ENCODE data around the gene FBXL13. TPM values are rescaled to one million over a fixed set of nuclear protein-coding genes. Genes with fewer than 3 reads are reported as not detected.
"Not testable (repeated sequence)": the region's sequence is repeated elsewhere in the genome, so short reads cannot be mapped to it uniquely, and the experiment has no call there.

The FBXL13 gene
- total and polyA plus RNA-seq, 2 donors from 2014 or later = 1.5 to 4.8 TPM

- Histone ChIP-seq H3K4me3 (ENCODE audit: low read length in 3 of 3) (no peak overlapping the region), H3K4me1 (ENCODE audit: control insufficient read depth in 2 of 3, insufficient read depth in 2 of 3, low read depth in 1 of 3, low read length in 3 of 3) (no peaks in the 10 kb centered on the region), H3K9ac (ENCODE audit: low read length in 3 of 3) (no peak overlapping the region), H3K36me3 (ENCODE audit: control insufficient read depth in 2 of 3, insufficient read depth in 3 of 3, low read length in 3 of 3) (no peaks in the 10 kb centered on the region), H3K27me3 (ENCODE audit: control insufficient read depth, insufficient read depth, low read length) (no peaks in the 10 kb centered on the region), H3K27ac (ENCODE audit: low read depth in 2 of 2, low read length in 2 of 2) (no peak overlapping the region), H3K9me3 (ENCODE audit: control insufficient read depth in 2 of 3, insufficient read depth in 1 of 3, low read length in 3 of 3) (no peaks in the 10 kb centered on the region)
- no peak for DNase-seq
- no peak for TF ChIP-seq CTCF (IDR thresholded peaks at IDR 0.05; ENCODE audit: borderline replicate concordance, extremely low read depth, insufficient read depth)
- no peak for FAIRE-seq
- intact Hi-C loops (cut with DNase I) = no loop called here
Observed at GRCh38 chr7:103051519-103051918, 23.1 kb downstream of the FBXL13 start.

GRCh38 chr7:103048833-103049232, 25.8 kb downstream of the FBXL13 start:
- no peak for TF ChIP-seq CTCF (IDR thresholded peaks at IDR 0.05; ENCODE audit: borderline replicate concordance, extremely low read depth, insufficient read depth)
- Histone ChIP-seq H3K4me1 (ENCODE audit: control insufficient read depth in 2 of 3, insufficient read depth in 2 of 3, low read depth in 1 of 3, low read length in 3 of 3) (no peaks in the 10 kb centered on the region), H3K9me3 (ENCODE audit: control insufficient read depth in 2 of 3, insufficient read depth in 1 of 3, low read length in 3 of 3) (no peaks in the 10 kb centered on the region), H3K27me3 (ENCODE audit: control insufficient read depth, insufficient read depth, low read length) (no peaks in the 10 kb centered on the region), H3K36me3 (ENCODE audit: control insufficient read depth in 2 of 3, insufficient read depth in 3 of 3, low read length in 3 of 3) (no peaks in the 10 kb centered on the region), H3K4me3 (ENCODE audit: low read length in 3 of 3) (no peak overlapping the region), H3K9ac (ENCODE audit: low read length in 3 of 3) (no peak overlapping the region), H3K27ac (ENCODE audit: low read depth in 2 of 2, low read length in 2 of 2) (no peak overlapping the region)
- intact Hi-C loops (cut with DNase I) = no loop called here
- DNase-seq (peak in 1 of 5 donors; percentile 7), FAIRE-seq (no peak)

GRCh38 chr7:103041815-103042214, 32.8 kb downstream of the FBXL13 start:
- FAIRE-seq; H3K27me3 ChIP-seq (ENCODE audit: control insufficient read depth, insufficient read depth, low read length); H3K9ac ChIP-seq (ENCODE audit: low read length in 3 of 3); DNase-seq; H3K9me3 ChIP-seq (ENCODE audit: control insufficient read depth in 2 of 3, insufficient read depth in 1 of 3, low read length in 3 of 3); H3K4me3 ChIP-seq (ENCODE audit: low read length in 3 of 3); intact Hi-C loops (cut with DNase I); H3K36me3 ChIP-seq (ENCODE audit: control insufficient read depth in 2 of 3, insufficient read depth in 3 of 3, low read length in 3 of 3); H3K27ac ChIP-seq (ENCODE audit: low read depth in 2 of 2, low read length in 2 of 2); H3K4me1 ChIP-seq (ENCODE audit: control insufficient read depth in 2 of 3, insufficient read depth in 2 of 3, low read depth in 1 of 3, low read length in 3 of 3): not testable (repeated sequence)

- intact Hi-C loops (cut with DNase I); H3K4me3 ChIP-seq (ENCODE audit: low read length in 3 of 3); H3K27ac ChIP-seq (ENCODE audit: low read depth in 2 of 2, low read length in 2 of 2); H3K9me3 ChIP-seq (ENCODE audit: control insufficient read depth in 2 of 3, insufficient read depth in 1 of 3, low read length in 3 of 3); FAIRE-seq; H3K4me1 ChIP-seq (ENCODE audit: control insufficient read depth in 2 of 3, insufficient read depth in 2 of 3, low read depth in 1 of 3, low read length in 3 of 3); H3K36me3 ChIP-seq (ENCODE audit: control insufficient read depth in 2 of 3, insufficient read depth in 3 of 3, low read length in 3 of 3); H3K9ac ChIP-seq (ENCODE audit: low read length in 3 of 3); H3K27me3 ChIP-seq (ENCODE audit: control insufficient read depth, insufficient read depth, low read length); DNase-seq: not testable (repeated sequence)
Observed at GRCh38 chr7:103037823-103038739, 36.5 kb downstream of the FBXL13 start.

Measured in kidney (tissue), 14 donors.